HG03103 (cell line): Measurements from ENCODE around the gene SLC25A23.
"Not testable (repeated sequence)": the region's sequence is repeated elsewhere in the genome, so short reads cannot be mapped to it uniquely, and the experiment has no call there.

Experiments used
- ATAC-seq: cut with Tn5 transposase; IDR thresholded peaks from one replicate; pipeline ENCODE4 v1.9.1; 2021; ENCODE audit warnings: low read depth; ENCODE audit not compliant: unreplicated experiment

The SLC25A23 gene

GRCh38 chr19:6457958-6458694 lies 1.5 kb downstream of the SLC25A23 start:
- ATAC-seq, result no peak

GRCh38 chr19:6455924-6456323 lies 3.7 kb downstream of the SLC25A23 start:
- ATAC-seq, result no peak

- no peak for ATAC-seq
Measured at GRCh38 chr19:6453951-6454565, 5.5 kb downstream of the SLC25A23 start.

GRCh38 chr19:6452899-6453298 lies 6.7 kb downstream of the SLC25A23 start:
- ATAC-seq, result no peak

- no peak for ATAC-seq
Measured at GRCh38 chr19:6452223-6452614, 7.4 kb downstream of the SLC25A23 start.

GRCh38 chr19:6451583-6452222 lies 7.9 kb downstream of the SLC25A23 start:
- no peak for ATAC-seq

- no peak for ATAC-seq
Measured at GRCh38 chr19:6450166-6450565, 9.4 kb downstream of the SLC25A23 start.

- ATAC-seq, result no peak
Measured at GRCh38 chr19:6448045-6448444, 11.5 kb downstream of the SLC25A23 start.

- ATAC-seq, result no peak
Measured at GRCh38 chr19:6446452-6446851, 13.1 kb downstream of the SLC25A23 start.

- no peak for ATAC-seq
Measured at GRCh38 chr19:6443986-6444385, 15.6 kb downstream of the SLC25A23 start.

- no peak for ATAC-seq
Measured at GRCh38 chr19:6442087-6442688, 17.4 kb downstream of the SLC25A23 start.

- ATAC-seq, result no peak
Measured at GRCh38 chr19:6440905-6441304, 18.7 kb downstream of the SLC25A23 start.

GRCh38 chr19:6439743-6440142 lies 19.8 kb downstream of the SLC25A23 start:
- no peak for ATAC-seq

GRCh38 chr19:6433663-6434062 lies 25.9 kb downstream of the SLC25A23 start, which contains the start of gene SLC25A41:
Gene SLC25A41, minus strand, starts transcription at chr19:6433763. Its CDS starts 70 bp downstream, at chr19:6433693.
- no peak for ATAC-seq

- ATAC-seq, result no peak
Measured at GRCh38 chr19:6433165-6433564, 26.4 kb downstream of the SLC25A23 start.

- no peak for ATAC-seq
Measured at GRCh38 chr19:6431891-6432290, 27.7 kb downstream of the SLC25A23 start.

- no peak for ATAC-seq
Measured at GRCh38 chr19:6429419-6430221, 30.0 kb downstream of the SLC25A23 start.

GRCh38 chr19:6428692-6429418 lies 30.7 kb downstream of the SLC25A23 start:
- ATAC-seq, result not testable (repeated sequence)

GRCh38 chr19:6427131-6427530 lies 32.5 kb downstream of the SLC25A23 start:
- ATAC-seq, result no peak
